Fibroblast of villous mesenchyme (primary cell): ENCODE data around the gene HECTD1. TPM values are rescaled to one million over a fixed set of nuclear protein-coding genes. Genes with fewer than 3 reads are reported as not detected.
"Not testable (repeated sequence)": the region's sequence is repeated elsewhere in the genome, so short reads cannot be mapped to it uniquely, and the experiment has no call there.

Experiments
- DNase-seq: peaks from one replicate; pipeline ENCODE4 v3.0.0-alpha.2; 2010; ENCODE audit warnings: low read depth
- H3K4me3 ChIP-seq: 2 replicates; pipeline ENCODE4 v1.5.1; 2011; ENCODE audit warnings: low read depth, mild to moderate bottlenecking, low read length
- CTCF ChIP-seq: IDR thresholded peaks from 2 replicates; pipeline ENCODE4 v1.5.1; 2012; ENCODE audit warnings: low read depth, mild to moderate bottlenecking, low read length; ENCODE audit not compliant: insufficient read depth
- total RNA-seq: library from RNA; depleted of rRNA; stranded (reverse); fragments of >200 nt; gene quantifications from 2 replicates; pipeline ENCODE4 v1.2.3, GENCODE V29; 2012

HECTD1 gene
- total RNA-seq, 1 donor, result 283 TPM

DNA sequence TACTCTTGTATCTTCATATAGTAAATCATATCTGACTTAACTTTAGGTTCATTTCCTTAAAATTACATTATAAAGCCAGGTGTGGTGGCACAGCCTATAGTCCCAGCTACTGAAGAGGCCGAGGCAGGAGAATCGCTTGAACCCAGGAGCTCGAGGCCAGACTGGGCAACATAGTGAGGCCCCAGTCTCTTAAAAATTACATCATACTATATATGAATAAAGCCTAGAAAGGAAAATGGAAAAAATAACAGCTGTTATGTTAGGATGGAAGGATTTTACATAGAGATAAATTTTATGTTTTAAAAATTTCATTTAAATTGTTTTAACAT, 4.2 kb downstream of the HECTD1 start:
- no peak for DNase-seq

GRCh38 chr14:31201111-31201510, 6.5 kb downstream of the HECTD1 start:
- DNase-seq, result no peak
- H3K4me3 ChIP-seq, result no peak overlapping the region
- TF ChIP-seq CTCF, result no peak

More for the DNA sequence above, 4.2 kb downstream of the HECTD1 start:
- H3K4me3 ChIP-seq, result no peak overlapping the region
- no peak for TF ChIP-seq CTCF

DNA sequence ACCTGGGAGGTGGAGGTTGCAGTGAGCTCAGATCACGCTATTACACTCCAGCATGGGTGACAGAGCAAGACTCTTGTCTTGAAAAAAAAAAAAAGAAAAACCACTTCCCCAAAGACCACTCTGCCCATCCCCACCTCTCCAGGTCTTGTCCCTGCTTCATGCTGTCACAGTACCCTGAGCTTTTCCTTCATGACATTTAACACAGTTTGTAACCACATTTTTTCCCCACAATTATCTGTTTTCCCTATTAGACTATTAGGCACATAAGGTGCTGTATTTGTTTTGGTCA, 6.9 kb downstream of the HECTD1 start:
- no peak for TF ChIP-seq CTCF
- no peak for DNase-seq

DNA sequence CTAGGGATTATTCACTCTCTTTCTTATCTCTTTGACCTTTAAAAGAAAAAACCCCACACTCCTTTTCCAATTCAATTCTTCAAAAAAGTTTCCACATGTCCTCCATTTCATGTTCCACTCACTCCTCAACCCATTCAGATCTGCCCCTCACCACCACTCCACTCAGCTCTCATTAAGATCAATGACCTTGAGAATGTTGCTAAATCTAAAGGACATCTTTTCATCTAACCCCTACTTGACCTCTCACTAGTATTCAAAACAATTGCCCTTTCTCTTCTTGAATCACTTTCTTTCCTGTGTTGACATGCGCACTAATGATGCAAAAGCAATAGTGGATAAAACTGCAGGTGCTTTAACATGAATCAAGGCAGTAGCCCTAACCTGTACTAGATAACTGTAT, 9.9 kb downstream of the HECTD1 start:
- no peak for TF ChIP-seq CTCF
- no peak for DNase-seq
- no peak overlapping the region for H3K4me3 ChIP-seq

More for the DNA sequence above, 6.9 kb downstream of the HECTD1 start:
- no peak overlapping the region for H3K4me3 ChIP-seq

- no peak overlapping the region for H3K4me3 ChIP-seq
- DNase-seq, result no peak
- no peak for TF ChIP-seq CTCF
Observed at GRCh38 chr14:31196839-31197492, 10.6 kb downstream of the HECTD1 start.

DNA sequence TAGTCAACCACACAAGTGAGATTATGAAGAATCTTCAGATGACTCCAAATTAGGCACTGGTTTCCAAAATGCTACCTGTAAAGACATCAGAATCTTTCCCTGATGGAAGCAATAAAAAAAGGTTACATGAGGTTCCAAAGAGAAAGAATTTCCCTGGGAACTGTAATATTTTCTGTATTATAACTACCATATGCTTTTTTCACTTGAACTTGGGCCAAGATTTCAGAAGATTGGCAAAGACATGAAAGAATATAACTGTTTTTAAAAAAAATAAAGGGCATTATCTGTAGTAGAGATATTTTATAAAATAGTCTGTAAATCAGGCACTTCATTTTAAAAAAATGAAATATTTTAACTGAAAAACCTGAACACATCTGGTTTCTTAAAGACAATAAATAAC, 12.9 kb downstream of the HECTD1 start:
- no peak for TF ChIP-seq CTCF
- H3K4me3 ChIP-seq, result no peak overlapping the region
- DNase-seq, result no peak

DNA sequence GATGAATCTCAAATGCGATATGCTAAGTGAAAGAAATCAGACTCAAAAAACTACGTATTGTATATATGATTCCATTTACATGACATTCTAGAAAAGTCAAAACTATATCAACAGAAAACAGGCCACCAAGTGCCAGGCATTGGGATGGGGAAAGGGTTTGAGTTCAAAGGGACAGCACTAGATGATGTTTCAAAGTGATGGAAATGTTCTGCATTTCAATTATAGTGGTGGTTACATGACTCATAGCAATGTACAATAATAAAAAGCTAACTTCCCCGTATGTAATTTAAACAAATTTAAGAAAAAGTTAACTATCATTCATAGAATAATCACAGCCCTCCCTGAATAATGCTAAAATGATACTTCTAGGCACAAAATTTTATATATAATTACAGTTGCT, 13.5 kb downstream of the HECTD1 start:
- no peak for TF ChIP-seq CTCF
- no peak overlapping the region for H3K4me3 ChIP-seq
- no peak for DNase-seq

- not testable (repeated sequence) for DNase-seq, H3K4me3 ChIP-seq
Observed at GRCh38 chr14:31192544-31192943, 15.0 kb downstream of the HECTD1 start.
